AG04450 (cell line): ENCODE measurements around the gene ELF4. TPM values are rescaled to one million over a fixed set of nuclear protein-coding genes. Genes with fewer than 3 reads are reported as not detected.
"Not testable (repeated sequence)": the region's sequence is repeated elsewhere in the genome, so short reads cannot be mapped to it uniquely, and the experiment has no call there.

Experiments used
- CTCF ChIA-PET: fragments of 300-600, 350-600 bp; formaldehyde crosslinking; extraction: SDS; loops from one replicate; lab custom pipeline; 2022; ENCODE audit warnings: antibody characterized with exemption, inconsistent platforms; lab: Charles Lee
- POLR2A ChIA-PET: fragments of 350-600 bp; formaldehyde crosslinking; extraction: SDS; loops from one replicate; lab custom pipeline; 2021; ENCODE audit warnings: antibody characterized with exemption, inconsistent platforms; lab: Yijun Ruan, JAX
- DNase-seq: peaks from one replicate; pipeline ENCODE4 v3.0.0-alpha.2; 2011; ENCODE audit warnings: low read depth, low spot score
- H3K27ac ChIP-seq: one replicate; pipeline ENCODE4 v1.5.1; 2012; ENCODE audit warnings: low read depth, low read length, control low read depth
- H3K27me3 ChIP-seq: one replicate; pipeline ENCODE4 v1.6.0; 2012; ENCODE audit warnings: low read length; ENCODE audit not compliant: control insufficient read depth, insufficient read depth
- H3K4me3 ChIP-seq: 2 replicates; pipeline ENCODE4 v1.5.1; 2011; ENCODE audit warnings: mild to moderate bottlenecking, low read depth, low read length, control low read depth
- H3K9me3 ChIP-seq: 2 replicates; pipeline ENCODE4 v1.5.1; 2012; ENCODE audit warnings: low read length; ENCODE audit not compliant: control insufficient read depth, insufficient read depth
- CTCF ChIP-seq: IDR thresholded peaks from 2 replicates; pipeline ENCODE4 v1.5.1; 2011; ENCODE audit warnings: low read depth, low read length, control low read depth, inconsistent platforms
- polyA plus RNA-seq: library from polyadenylated mRNA; depleted of rRNA; stranded (reverse); fragments of >200 nt; gene quantifications from 2 replicates; pipeline ENCODE4 v1.2.3, GENCODE V29; 2011

Gene ELF4
- polyA plus RNA-seq, 1 experiment = 17.7 TPM

- CTCF ChIA-PET = interaction anchor here (0.5 to 2.5 kb wide), 4 partner anchors 12 to 71 kb away, joined by 3 to 18 read pairs (median 3); no protein-coding TSS in a partner anchor
- TF ChIP-seq CTCF = no peak
- Histone ChIP-seq H3K27me3 (no peaks in the 10 kb centered on the region), H3K27ac (no peak overlapping the region), H3K9me3 (no peaks in the 10 kb centered on the region), H3K4me3 (peak overlapping the region; percentile 27; the same call in 1 of the 2 replicates)
- no peak for DNase-seq
- POLR2A ChIA-PET = interaction anchor here (0.7 to 1.4 kb wide), 5 partner anchors 12 to 45 kb away, joined by 3 to 7 read pairs (median 3); partner anchors contain the start of gene AIFM1
Measured at GRCh38 chrX:130120321-130120731, 10.0 kb upstream of the ELF4 start.

GRCh38 chrX:130119312-130119898, 9.1 kb upstream of the ELF4 start:
- Histone ChIP-seq H3K27ac (peak overlapping the region; percentile 89), H3K4me3 (peak overlapping the region; percentile 51), H3K9me3 (no peaks in the 10 kb centered on the region), H3K27me3 (no peaks in the 10 kb centered on the region)
- ChIA-PET POLR2A (interaction anchor here (0.6 to 1.4 kb wide), 3 partner anchors 8 to 52 kb away, joined by 3 to 6 read pairs (median 3); no protein-coding TSS in a partner anchor), CTCF (interaction anchor here (1.0 to 2.5 kb wide), 3 partner anchors 39 to 72 kb away, joined by 3 to 18 read pairs (median 8); no protein-coding TSS in a partner anchor)
- DNase-seq = no peak
- TF ChIP-seq CTCF = no peak

- DNase-seq = peak; percentile 55
- Histone ChIP-seq H3K9me3 (no peaks in the 10 kb centered on the region), H3K4me3 (peak overlapping the region; percentile 51), H3K27me3 (no peaks in the 10 kb centered on the region), H3K27ac (peak overlapping the region; percentile 89)
- no peak for TF ChIP-seq CTCF
- ChIA-PET CTCF (interaction anchor here (1.0 to 2.5 kb wide), 3 partner anchors 39 to 73 kb away, joined by 3 to 18 read pairs (median 8); no protein-coding TSS in a partner anchor), POLR2A (interaction anchor here (0.6 to 1.4 kb wide), 3 partner anchors 7 to 52 kb away, joined by 3 to 6 read pairs (median 3); no protein-coding TSS in a partner anchor)
Measured at GRCh38 chrX:130118441-130119311, 8.4 kb upstream of the ELF4 start.

GRCh38 chrX:130117166-130117565, 6.9 kb upstream of the ELF4 start:
- H3K27me3 ChIP-seq = no peaks in the 10 kb centered on the region
- H3K27ac ChIP-seq = no peak overlapping the region
- TF ChIP-seq CTCF = no peak
- POLR2A ChIA-PET = no interaction called here
- no peak overlapping the region for H3K4me3 ChIP-seq
- no peaks in the 10 kb centered on the region for H3K9me3 ChIP-seq
- CTCF ChIA-PET = no interaction called here
- no peak for DNase-seq

- H3K4me3 ChIP-seq, DNase-seq, H3K9me3 ChIP-seq, POLR2A ChIA-PET, H3K27ac ChIP-seq, H3K27me3 ChIP-seq: not testable (repeated sequence)
- CTCF ChIA-PET = interaction anchor here (0.7 kb wide), 1 partner anchor 285 kb away, joined by 8 read pairs; no protein-coding TSS in a partner anchor
Measured at GRCh38 chrX:130115119-130115885, 5.0 kb upstream of the ELF4 start.
